IMR-90 (cell line): ENCODE data around the gene AFF2. TPM values are rescaled to one million over a fixed set of nuclear protein-coding genes. Genes with fewer than 3 reads are reported as not detected.
A peak's percentile ranks its signal among the peaks of the same experiment; 100 is the strongest.

Experiments used
- ATAC-seq: fragments of 200-7000 bp; cut with Tn5 transposase; 2 replicates; pipeline ENCODE4 v1.9.1; 2020; ENCODE audit warnings: low read depth, mild to moderate bottlenecking, moderate library complexity
- BruUV-seq: library from RNA; stranded (reverse); fragments of 400-500 nt; replicated peaks from 2 replicates; lab custom pipeline; 2021; lab: Mats Ljungman, UMichigan
- CTCF ChIA-PET: fragments of 300-600 bp; formaldehyde crosslinking; extraction: SDS; loops from one replicate; lab custom pipeline; 2021; ENCODE audit warnings: antibody characterized with exemption; lab: Yijun Ruan, JAX
- POLR2A ChIA-PET: fragments of 300-600 bp; sonication (Branson Sonifier 250); formaldehyde crosslinking; loops from one replicate; lab custom pipeline; 2022; ENCODE audit warnings: antibody characterized with exemption; ENCODE audit not compliant: unreplicated experiment; lab: Charles Lee
- DNase-seq: peaks from one replicate; pipeline ENCODE4 v3.0.0; 2013
- H2AFZ ChIP-seq: replicated peaks from 2 replicates; pipeline ENCODE3; 2013; ENCODE audit warnings: low read length, mild to moderate bottlenecking; ENCODE audit not compliant: poor library complexity
- H2AK5ac ChIP-seq: 2 replicates; pipeline ENCODE4 v1.6.1; 2013; ENCODE audit warnings: low read depth, low read length, inconsistent platforms
- H2AK9ac ChIP-seq: replicated peaks from 2 replicates; pipeline ENCODE3; 2013; ENCODE audit warnings: mild to moderate bottlenecking, low read depth, low read length, moderate library complexity; ENCODE audit not compliant: poor library complexity
- H2BK120ac ChIP-seq: 2 replicates; pipeline ENCODE4 v1.6.1; 2013; ENCODE audit warnings: low read depth, low read length, inconsistent platforms
- H2BK15ac ChIP-seq: 3 replicates; pipeline ENCODE4 v1.6.1; 2013; ENCODE audit warnings: low read depth, low read length, inconsistent platforms
- H2BK20ac ChIP-seq: 2 replicates; pipeline ENCODE4 v1.6.1; 2013; ENCODE audit warnings: low read depth, mild to moderate bottlenecking, inconsistent platforms, low read length, moderate library complexity
- H2BK5ac ChIP-seq: 2 replicates; pipeline ENCODE4 v1.6.1; 2013; ENCODE audit warnings: mild to moderate bottlenecking, low read depth, low read length, inconsistent platforms; ENCODE audit not compliant: poor library complexity, severe bottlenecking
- H3K14ac ChIP-seq: replicated peaks from 2 replicates; pipeline ENCODE4 v1.6.1; 2013; ENCODE audit warnings: low read depth, low read length, inconsistent platforms
- H3K18ac ChIP-seq: 2 replicates; pipeline ENCODE4 v1.6.1; 2013; ENCODE audit warnings: low read depth, low read length, control low read depth
- H3K23ac ChIP-seq: 2 replicates; pipeline ENCODE4 v1.6.1; 2013; ENCODE audit warnings: low read depth, low read length, inconsistent platforms
- H3K27ac ChIP-seq: 2 replicates; pipeline ENCODE4 v1.5.1; 2013; ENCODE audit warnings: mild to moderate bottlenecking, control low read depth, low read length; ENCODE audit not compliant: insufficient read depth
- H3K27me3 ChIP-seq: 2 replicates; pipeline ENCODE4 v1.6.1; 2013; ENCODE audit warnings: low read length; ENCODE audit not compliant: control insufficient read depth, insufficient read depth
- H3K36me3 ChIP-seq: 2 replicates; pipeline ENCODE4 v1.6.1; 2013; ENCODE audit warnings: low read length, mixed read lengths; ENCODE audit not compliant: control insufficient read depth, insufficient read depth
- H3K4ac ChIP-seq: 2 replicates; pipeline ENCODE4 v1.6.1; 2013; ENCODE audit warnings: low read depth, low read length, inconsistent platforms
- H3K4me1 ChIP-seq: 2 replicates; pipeline ENCODE4 v1.6.1; 2013; ENCODE audit warnings: low read length, mixed read lengths; ENCODE audit not compliant: control insufficient read depth, insufficient read depth
- H3K4me2 ChIP-seq: 2 replicates; pipeline ENCODE4 v1.6.1; 2013; ENCODE audit warnings: low read depth, mild to moderate bottlenecking, control low read depth, low read length, moderate library complexity
- H3K4me3 ChIP-seq: 2 replicates; pipeline ENCODE4 v1.5.1; 2013; ENCODE audit warnings: low read depth, mild to moderate bottlenecking, control low read depth, low read length, moderate library complexity; ENCODE audit not compliant: insufficient read depth
- H3K56ac ChIP-seq: 2 replicates; pipeline ENCODE4 v1.6.1; 2013; ENCODE audit warnings: low read length, inconsistent platforms; ENCODE audit not compliant: insufficient read depth; ENCODE audit errors: extremely low read depth
- H3K79me1 ChIP-seq, 2 experiments: 2 replicates each; pipeline ENCODE4 v1.6.1; 2013; ENCODE audit warnings: low read length in 2 of 2, inconsistent platforms in 1 of 2, low read depth in 1 of 2
- H3K9ac ChIP-seq: 2 replicates; pipeline ENCODE4 v1.6.1; 2013; ENCODE audit warnings: low read depth, low read length, control low read depth
- H3K9me1 ChIP-seq: 2 replicates; pipeline ENCODE4 v1.6.1; 2013; ENCODE audit warnings: low read length, inconsistent platforms; ENCODE audit not compliant: insufficient read depth
- H3K9me3 ChIP-seq: 2 replicates; pipeline ENCODE4 v1.6.1; 2013; ENCODE audit warnings: low read length; ENCODE audit not compliant: control insufficient read depth, insufficient read depth
- H4K20me1 ChIP-seq: 2 replicates; pipeline ENCODE4 v1.6.1; 2013; ENCODE audit warnings: low read length, inconsistent platforms; ENCODE audit not compliant: insufficient read depth
- H4K5ac ChIP-seq: 2 replicates; pipeline ENCODE4 v1.6.1; 2013; ENCODE audit warnings: mild to moderate bottlenecking, low read depth, low read length, control low read depth
- H4K8ac ChIP-seq, 2 experiments: 2 replicates each; pipeline ENCODE4 v1.6.1; 2013; ENCODE audit warnings: low read depth in 2 of 2, low read length in 2 of 2, control low read depth in 1 of 2, inconsistent platforms in 1 of 2
- H4K91ac ChIP-seq: 2 replicates; pipeline ENCODE4 v1.6.1; 2013; ENCODE audit warnings: low read depth, low read length, inconsistent platforms; ENCODE audit not compliant: insufficient read depth
- CEBPB ChIP-seq: IDR thresholded peaks from 2 replicates; pipeline ENCODE4 v1.6.1; 2012; ENCODE audit warnings: low read depth, low read length, improper control_type of control experiment
- CHD1 ChIP-seq: IDR thresholded peaks from 2 replicates; pipeline ENCODE4 v1.6.1; 2012; ENCODE audit warnings: low read depth, low read length, improper control_type of control experiment
- CTCF ChIP-seq: conservative IDR thresholded peaks from 2 replicates; pipeline ENCODE4 v1.5.1; 2012; ENCODE audit warnings: mild to moderate bottlenecking, low read depth, low read length, improper control_type of control experiment
- MAFK ChIP-seq: IDR thresholded peaks from 2 replicates; pipeline ENCODE4 v1.6.1; 2012; ENCODE audit warnings: low read depth, low read length, improper control_type of control experiment
- MAZ ChIP-seq: IDR thresholded peaks from 2 replicates; pipeline ENCODE4 v1.6.1; 2012; ENCODE audit warnings: low read depth, mild to moderate bottlenecking, low read length, improper control_type of control experiment, moderate library complexity, borderline replicate concordance
- POLR2A ChIP-seq: IDR thresholded peaks from 2 replicates; pipeline ENCODE4 v1.6.1; 2012; ENCODE audit warnings: mild to moderate bottlenecking, low read depth, low read length
- RAD21 ChIP-seq: IDR thresholded peaks from 2 replicates; pipeline ENCODE4 v1.6.1; 2012; ENCODE audit warnings: low read length, improper control_type of control experiment
- RCOR1 ChIP-seq: IDR thresholded peaks from 2 replicates; pipeline ENCODE4 v1.6.1; 2012; ENCODE audit warnings: mild to moderate bottlenecking, low read length, improper control_type of control experiment; ENCODE audit not compliant: insufficient replicate concordance
- WGBS, 2 experiments: methylation state at CpG; one replicate each; pipeline versions ENCODE4 v1.1.5 to v1.1.7; 2013; ENCODE audit warnings: missing lambda C conversion rate in 2 of 2; ENCODE audit not compliant: insufficient read length in 1 of 2; ENCODE audit errors: extremely low coverage in 2 of 2; 5-methylcytosine and 5-hydroxymethylcytosine counted together
- dilution Hi-C: fragments of 300-500 bp; cut with HindIII; formaldehyde crosslinking; loops from one replicate; pipeline ENCODE4 v1.14.3; 2018; ENCODE audit warnings: low sequenced_read_pairs; ENCODE audit not compliant: unreplicated experiment
- in situ Hi-C: fragments of 300-500 bp; cut with MboI; formaldehyde crosslinking; loops from 3 replicates; pipeline ENCODE4 v1.14.3; 2019; ENCODE audit warnings: low sequenced_read_pairs, inconsistent platforms, mixed read lengths
- intact Hi-C: fragments of 100-400 bp; cut with micrococcal nuclease; formaldehyde crosslinking; loops from 2 replicates; pipeline ENCODE4 v1.10.0; 2022
- polyA plus RNA-seq, 3 experiments: library from polyadenylated mRNA; depleted of rRNA; stranded (reverse); fragments of >200 nt; gene quantifications; 2 replicates each; pipeline ENCODE4 v1.2.3, GENCODE V29; 2012; ENCODE audit warnings: low replicate concordance in 1 of 3
- total RNA-seq: library from RNA; depleted of rRNA; stranded (reverse); fragments of >200 nt; gene quantifications from 2 replicates; pipeline ENCODE4 v1.2.3, GENCODE V29; 2012

The AFF2 gene
- total and polyA plus RNA-seq, 2 of the 4 experiments (the other 2 are of a cell fraction) = 0.15 to 0.72 TPM

GRCh38 chrX:148492057-148492456 is 8.4 kb upstream of the AFF2 start:
- intact Hi-C loops = no loop called here
- BruUV-seq = no TSS peak

More at GRCh38 chrX:148492057-148492456, 8.4 kb upstream of the AFF2 start:
- Histone ChIP-seq H4K5ac (no peak overlapping the region), H3K9ac (no peak overlapping the region), H2AK9ac (no peak overlapping the region), H2BK15ac (no peak overlapping the region), H2BK120ac (no peak overlapping the region), H3K4me3 (no peak overlapping the region), H3K9me1 (no peaks in the 10 kb centered on the region), H3K36me3 (no peaks in the 10 kb centered on the region), H3K79me1 (no peaks in the 10 kb centered on the region), H4K20me1 (no peaks in the 10 kb centered on the region), H3K4me2 (no peak overlapping the region), H2BK20ac (no peak overlapping the region), H3K56ac (no peak overlapping the region), H3K27ac (no peak overlapping the region), H4K8ac (no peak overlapping the region), H2AK5ac (no peak overlapping the region), H3K14ac (no peak overlapping the region), H3K27me3 (no peaks in the 10 kb centered on the region), H2BK5ac (no peak overlapping the region), H3K18ac (no peak overlapping the region), H3K4me1 (no peaks in the 10 kb centered on the region), H3K9me3 (no peaks in the 10 kb centered on the region; the same call in 1 of the 2 replicates), H3K4ac (no peak overlapping the region), H2AFZ (no peak overlapping the region), H4K91ac (no peak overlapping the region), H3K23ac (no peak overlapping the region)
- dilution Hi-C loops (no loop called here), in situ Hi-C loops (no loop called here)
- WGBS, 2 experiments = no CpG with 5 or more reads among the region's 2 CpGs
- POLR2A ChIA-PET = no interaction called here
- DNase-seq = no peak
- ATAC-seq = no peak
- CTCF ChIA-PET = no interaction called here
- no peak for TF ChIP-seq CEBPB
- TF ChIP-seq RCOR1 = no peak
- TF ChIP-seq POLR2A = no peak
- TF ChIP-seq CTCF = no peak
- TF ChIP-seq MAFK = 0 out of 2 replicates have a peak, but pooled peaks have one; percentile 53
- no peak for TF ChIP-seq MAZ
- no peak for TF ChIP-seq CHD1
- TF ChIP-seq RAD21 = no peak
